ENCODE results near the gene CCDC85C.

CCDC85C gene

DNA sequence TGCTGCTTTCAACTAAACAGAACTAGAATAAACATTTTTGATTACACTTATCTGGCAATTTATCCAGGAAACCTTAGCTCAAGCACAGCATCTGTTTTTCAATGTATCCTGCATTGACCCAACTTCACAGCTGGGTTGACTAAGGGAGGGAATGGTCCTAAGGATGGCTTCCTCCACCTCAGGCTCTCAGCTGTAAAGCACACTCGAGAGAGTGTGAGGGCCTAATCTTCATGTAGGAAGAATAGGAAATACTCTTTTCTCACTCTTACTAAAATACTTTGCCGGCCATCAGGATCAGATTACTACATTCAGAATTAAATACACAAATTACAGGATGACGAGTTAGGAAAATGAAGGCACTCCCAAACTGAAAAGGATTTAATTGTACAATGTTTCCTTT, 130.5 kb downstream of the CCDC85C start:
- H3K9me3 ChIP-seq (ENCODE audit: control insufficient read depth, insufficient read depth, low read length) = no peaks in the 10 kb centered on the region
- no peak overlapping the region for H3K4me3 ChIP-seq (ENCODE audit: low read depth, low read length)
- no peaks in the 10 kb centered on the region for H3K36me3 ChIP-seq (ENCODE audit: control insufficient read depth, insufficient read depth, low read length)
- H3K4me1 ChIP-seq (ENCODE audit: control insufficient read depth, insufficient read depth, low read length) = peaks cover 24% of the 10 kb centered on the region
- no peak overlapping the region for H3K27ac ChIP-seq (ENCODE audit: low read depth, low read length)
- H3K27me3 ChIP-seq (ENCODE audit: control insufficient read depth, insufficient read depth, low read length) = no peaks in the 10 kb centered on the region
- H3K9ac ChIP-seq (ENCODE audit: low read depth, low read length) = no peak overlapping the region

DNA sequence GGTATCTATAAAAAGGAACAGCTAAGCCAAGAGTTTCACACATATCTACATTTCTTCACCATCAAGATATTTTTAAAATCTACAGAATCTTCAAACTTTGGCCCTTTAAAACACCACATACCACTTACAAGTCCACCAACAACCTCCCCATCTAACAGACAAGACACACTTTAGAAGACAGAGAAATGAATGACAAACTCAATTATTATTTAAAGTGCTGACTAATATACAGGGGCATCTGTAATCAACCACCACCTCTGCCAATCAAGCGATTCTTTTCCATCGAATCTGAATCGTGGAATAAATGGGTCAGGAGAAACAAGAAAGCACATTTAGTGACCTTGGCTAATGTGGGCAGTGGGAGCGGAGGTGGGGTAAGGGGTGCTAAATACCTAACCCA, 131.1 kb downstream of the CCDC85C start:
- Histone ChIP-seq H3K27ac (ENCODE audit: low read depth, low read length) (no peak overlapping the region), H3K27me3 (ENCODE audit: control insufficient read depth, insufficient read depth, low read length) (no peaks in the 10 kb centered on the region), H3K9me3 (ENCODE audit: control insufficient read depth, insufficient read depth, low read length) (no peaks in the 10 kb centered on the region), H3K4me1 (ENCODE audit: control insufficient read depth, insufficient read depth, low read length) (peaks cover 24% of the 10 kb centered on the region), H3K4me3 (ENCODE audit: low read depth, low read length) (no peak overlapping the region), H3K9ac (ENCODE audit: low read depth, low read length) (no peak overlapping the region), H3K36me3 (ENCODE audit: control insufficient read depth, insufficient read depth, low read length) (no peaks in the 10 kb centered on the region)

DNA sequence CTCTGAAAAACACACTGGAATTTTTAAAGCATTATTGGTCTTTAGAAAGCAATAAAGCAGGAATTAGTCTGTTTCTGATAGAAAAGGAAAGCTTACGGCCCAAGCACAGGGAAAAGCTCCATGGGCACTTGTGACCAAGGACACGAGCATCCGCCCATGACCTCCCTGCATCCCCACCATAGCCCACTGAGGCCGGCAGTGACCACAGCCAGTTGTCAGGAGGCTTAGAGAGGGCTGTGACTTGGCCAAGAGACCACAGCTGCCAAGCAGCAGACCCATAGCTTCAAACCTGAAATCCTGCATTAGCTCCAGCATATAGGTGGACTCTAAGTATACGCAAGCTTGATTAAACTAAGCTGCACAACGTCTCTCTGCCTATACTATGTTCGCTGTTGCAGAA, 132.3 kb downstream of the CCDC85C start:
- Histone ChIP-seq H3K9ac (ENCODE audit: low read depth, low read length) (no peak overlapping the region), H3K27ac (ENCODE audit: low read depth, low read length) (no peak overlapping the region), H3K27me3 (ENCODE audit: control insufficient read depth, insufficient read depth, low read length) (no peaks in the 10 kb centered on the region), H3K9me3 (ENCODE audit: control insufficient read depth, insufficient read depth, low read length) (no peaks in the 10 kb centered on the region), H3K4me3 (ENCODE audit: low read depth, low read length) (no peak overlapping the region), H3K4me1 (ENCODE audit: control insufficient read depth, insufficient read depth, low read length) (peaks cover 24% of the 10 kb centered on the region), H3K36me3 (ENCODE audit: control insufficient read depth, insufficient read depth, low read length) (no peaks in the 10 kb centered on the region)

DNA sequence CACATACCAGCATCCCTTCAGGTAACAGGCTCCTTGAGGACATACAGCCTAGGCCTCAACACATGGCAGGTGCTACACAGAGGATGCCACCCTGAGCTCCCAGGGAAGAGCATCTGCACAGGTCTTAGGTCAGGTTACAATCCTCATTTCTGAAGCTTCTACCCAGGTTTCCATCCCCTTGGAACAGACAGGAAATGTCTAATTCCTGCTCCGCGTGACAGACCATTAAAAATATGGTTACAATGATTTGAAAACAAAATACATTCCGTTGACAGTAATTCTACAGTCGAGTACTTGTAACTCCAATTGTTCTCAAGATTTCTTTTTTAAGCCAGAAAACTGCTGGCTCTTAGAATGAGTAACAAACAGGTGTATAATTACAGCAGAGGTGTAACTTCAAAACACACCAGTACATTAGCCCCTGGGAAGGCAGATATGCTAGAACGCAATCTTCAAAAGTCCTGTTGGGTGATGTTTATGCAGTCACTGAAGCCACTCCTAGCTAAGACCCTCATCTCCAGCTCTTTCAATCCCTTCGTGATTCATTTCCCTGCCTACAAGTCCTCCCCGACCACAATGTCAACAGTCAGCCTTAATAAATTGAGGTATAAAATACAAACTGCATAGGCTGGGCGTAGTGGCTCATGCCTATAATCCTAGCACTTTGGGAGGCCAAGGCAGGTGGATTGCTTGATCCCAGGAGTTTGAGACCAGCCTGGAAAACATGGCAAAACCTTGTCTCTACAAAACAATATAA, 135.0 kb downstream of the CCDC85C start:
- H3K9me3 ChIP-seq (ENCODE audit: control insufficient read depth, insufficient read depth, low read length) = no peaks in the 10 kb centered on the region
- H3K9ac ChIP-seq (ENCODE audit: low read depth, low read length) = no peak overlapping the region
- H3K27me3 ChIP-seq (ENCODE audit: control insufficient read depth, insufficient read depth, low read length) = no peaks in the 10 kb centered on the region
- peaks cover 15% of the 10 kb centered on the region for H3K4me1 ChIP-seq (ENCODE audit: control insufficient read depth, insufficient read depth, low read length)
- no peak overlapping the region for H3K27ac ChIP-seq (ENCODE audit: low read depth, low read length)
- no peak overlapping the region for H3K4me3 ChIP-seq (ENCODE audit: low read depth, low read length)
- peaks cover 13% of the 10 kb centered on the region; the same call in 1 of the 2 replicates for H3K36me3 ChIP-seq (ENCODE audit: control insufficient read depth, insufficient read depth, low read length)

DNA sequence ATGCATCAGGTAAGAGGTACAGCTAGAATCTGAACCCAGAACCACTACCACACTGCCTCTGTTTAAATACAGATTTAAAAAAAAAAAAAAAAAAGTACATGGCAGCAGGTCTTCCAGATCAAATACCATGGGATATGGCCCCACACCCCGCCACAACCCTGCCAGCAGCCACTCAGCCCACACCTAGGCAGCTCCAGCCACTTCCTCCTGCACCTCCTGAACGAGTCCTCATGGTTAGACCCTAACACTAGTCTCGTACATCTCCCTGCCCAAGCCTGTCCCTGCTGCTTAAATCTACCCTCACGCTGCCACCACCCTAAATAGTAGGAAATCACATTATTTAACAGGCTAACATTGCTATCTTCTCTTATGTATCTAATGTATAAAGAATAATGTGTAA, 135.9 kb downstream of the CCDC85C start:
- H3K36me3 ChIP-seq (ENCODE audit: control insufficient read depth, insufficient read depth, low read length) = peaks cover 13% of the 10 kb centered on the region; the same call in 1 of the 2 replicates
- H3K9ac ChIP-seq (ENCODE audit: low read depth, low read length) = no peak overlapping the region
- H3K4me3 ChIP-seq (ENCODE audit: low read depth, low read length) = no peak overlapping the region
- peaks cover 17% of the 10 kb centered on the region for H3K4me1 ChIP-seq (ENCODE audit: control insufficient read depth, insufficient read depth, low read length)
- H3K27ac ChIP-seq (ENCODE audit: low read depth, low read length) = no peak overlapping the region
- H3K27me3 ChIP-seq (ENCODE audit: control insufficient read depth, insufficient read depth, low read length) = no peaks in the 10 kb centered on the region
- H3K9me3 ChIP-seq (ENCODE audit: control insufficient read depth, insufficient read depth, low read length) = no peaks in the 10 kb centered on the region

DNA sequence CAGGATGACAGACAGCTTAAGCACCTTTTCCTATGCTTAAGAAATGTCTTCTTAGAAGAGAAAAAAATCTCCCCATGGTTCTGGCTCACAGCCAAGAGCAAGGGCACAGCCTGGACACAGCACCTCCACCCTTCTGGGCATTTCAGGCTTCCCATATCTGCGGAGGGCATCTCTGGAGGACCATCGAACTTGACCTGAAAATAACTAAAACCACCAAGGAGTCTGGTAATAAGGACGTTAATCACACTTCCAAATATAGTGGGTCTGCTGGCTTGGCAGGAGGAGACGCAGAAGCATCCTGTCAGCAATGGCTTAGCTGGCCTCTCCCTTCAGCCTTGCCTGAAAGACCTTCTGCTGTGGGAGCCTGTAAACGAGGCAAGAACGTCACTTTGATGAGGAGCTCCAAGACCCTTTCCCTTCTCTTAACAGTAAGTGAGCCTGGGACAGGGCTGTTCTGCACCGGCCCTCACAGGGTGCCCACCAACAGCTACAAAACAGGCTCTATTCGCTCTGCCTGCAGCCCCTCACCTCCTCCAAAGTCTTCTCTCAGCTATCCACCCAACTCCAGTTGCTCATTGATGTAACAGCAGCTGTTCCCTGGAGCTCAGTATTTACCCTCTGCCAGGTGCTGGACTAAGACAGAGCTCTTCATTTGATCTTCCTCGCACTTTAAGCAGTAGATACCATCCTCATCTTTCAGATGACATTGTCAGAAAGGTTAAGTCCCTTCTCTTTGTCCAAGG, 136.5 kb downstream of the CCDC85C start:
- Histone ChIP-seq H3K9me3 (ENCODE audit: control insufficient read depth, insufficient read depth, low read length) (no peaks in the 10 kb centered on the region), H3K36me3 (ENCODE audit: control insufficient read depth, insufficient read depth, low read length) (peaks cover 18% of the 10 kb centered on the region), H3K4me1 (ENCODE audit: control insufficient read depth, insufficient read depth, low read length) (peaks cover 20% of the 10 kb centered on the region), H3K9ac (ENCODE audit: low read depth, low read length) (no peak overlapping the region), H3K27me3 (ENCODE audit: control insufficient read depth, insufficient read depth, low read length) (no peaks in the 10 kb centered on the region), H3K27ac (ENCODE audit: low read depth, low read length) (no peak overlapping the region), H3K4me3 (ENCODE audit: low read depth, low read length) (no peak overlapping the region)

DNA sequence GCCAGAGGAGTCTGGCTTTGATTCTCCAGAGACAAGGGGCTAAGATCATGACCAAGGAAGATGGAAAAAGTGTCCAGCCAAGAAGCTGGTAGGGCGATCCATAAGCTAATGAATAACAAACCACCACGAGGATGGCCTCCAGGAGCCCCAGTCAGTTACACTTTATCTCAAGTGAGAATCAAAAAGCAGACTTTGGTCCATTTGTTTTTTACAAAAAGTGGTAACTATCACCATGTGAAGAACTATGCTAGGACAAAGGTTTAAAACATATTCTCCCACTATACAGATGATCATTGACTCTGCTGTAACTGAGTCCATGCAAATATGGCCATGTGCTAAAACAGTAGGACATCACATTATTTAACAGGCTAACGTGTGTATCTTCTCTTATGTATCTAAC, 137.2 kb downstream of the CCDC85C start:
- H3K9ac ChIP-seq (ENCODE audit: low read depth, low read length) = no peak overlapping the region
- peaks cover 27% of the 10 kb centered on the region for H3K4me1 ChIP-seq (ENCODE audit: control insufficient read depth, insufficient read depth, low read length)
- H3K4me3 ChIP-seq (ENCODE audit: low read depth, low read length) = no peak overlapping the region
- no peaks in the 10 kb centered on the region for H3K9me3 ChIP-seq (ENCODE audit: control insufficient read depth, insufficient read depth, low read length)
- H3K27me3 ChIP-seq (ENCODE audit: control insufficient read depth, insufficient read depth, low read length) = no peaks in the 10 kb centered on the region
- no peak overlapping the region for H3K27ac ChIP-seq (ENCODE audit: low read depth, low read length)
- H3K36me3 ChIP-seq (ENCODE audit: control insufficient read depth, insufficient read depth, low read length) = peaks cover 26% of the 10 kb centered on the region

DNA sequence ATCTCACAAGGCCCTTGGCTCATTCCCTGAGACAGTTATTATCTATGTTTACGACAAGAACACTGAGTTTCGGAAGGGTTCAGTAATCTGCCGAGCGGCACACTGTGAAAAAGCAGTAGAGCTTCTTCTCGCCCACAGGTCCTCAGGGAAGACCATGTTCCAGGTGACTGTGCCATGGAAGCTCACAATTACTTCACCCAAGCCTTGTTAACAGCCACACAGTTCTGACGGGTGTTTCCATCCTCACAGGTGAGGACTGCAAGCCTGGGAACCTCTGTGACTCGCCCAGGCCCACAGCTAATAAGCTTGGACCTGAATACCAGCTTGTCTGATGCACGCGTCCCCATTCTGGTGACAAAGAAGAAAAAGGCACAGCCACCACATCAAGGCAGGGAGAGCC, 138.7 kb downstream of the CCDC85C start:
- no peaks in the 10 kb centered on the region for H3K27me3 ChIP-seq (ENCODE audit: control insufficient read depth, insufficient read depth, low read length)
- H3K36me3 ChIP-seq (ENCODE audit: control insufficient read depth, insufficient read depth, low read length) = peaks cover 35% of the 10 kb centered on the region
- no peak overlapping the region for H3K9ac ChIP-seq (ENCODE audit: low read depth, low read length)
- peaks cover 35% of the 10 kb centered on the region for H3K4me1 ChIP-seq (ENCODE audit: control insufficient read depth, insufficient read depth, low read length)
- H3K4me3 ChIP-seq (ENCODE audit: low read depth, low read length) = no peak overlapping the region
- no peaks in the 10 kb centered on the region for H3K9me3 ChIP-seq (ENCODE audit: control insufficient read depth, insufficient read depth, low read length)
- H3K27ac ChIP-seq (ENCODE audit: low read depth, low read length) = no peak overlapping the region

DNA sequence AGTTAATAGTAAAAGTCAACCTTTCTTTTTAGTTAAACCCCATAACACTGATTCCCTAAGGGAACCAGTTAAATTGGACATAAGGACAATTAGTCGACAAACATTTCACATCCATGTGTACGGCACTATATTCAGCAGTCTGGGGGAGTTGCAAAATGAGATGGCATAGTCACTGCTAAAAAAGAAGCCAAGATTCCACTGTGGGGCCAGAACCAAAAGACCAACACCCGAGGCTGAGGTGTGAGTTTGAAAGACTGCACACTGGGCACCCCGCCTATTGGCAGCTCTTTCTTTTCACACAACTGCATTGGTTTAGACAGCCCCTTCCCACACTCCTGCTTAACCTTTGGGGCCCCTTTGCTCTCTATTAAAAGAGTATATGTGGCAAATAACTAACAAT, 140.0 kb downstream of the CCDC85C start:
- no peak overlapping the region for H3K9ac ChIP-seq (ENCODE audit: low read depth, low read length)
- H3K36me3 ChIP-seq (ENCODE audit: control insufficient read depth, insufficient read depth, low read length) = peaks cover 43% of the 10 kb centered on the region
- H3K27me3 ChIP-seq (ENCODE audit: control insufficient read depth, insufficient read depth, low read length) = no peaks in the 10 kb centered on the region
- H3K4me1 ChIP-seq (ENCODE audit: control insufficient read depth, insufficient read depth, low read length) = peaks cover 31% of the 10 kb centered on the region
- no peak overlapping the region for H3K27ac ChIP-seq (ENCODE audit: low read depth, low read length)
- H3K9me3 ChIP-seq (ENCODE audit: control insufficient read depth, insufficient read depth, low read length) = no peaks in the 10 kb centered on the region
- H3K4me3 ChIP-seq (ENCODE audit: low read depth, low read length) = no peak overlapping the region

DNA sequence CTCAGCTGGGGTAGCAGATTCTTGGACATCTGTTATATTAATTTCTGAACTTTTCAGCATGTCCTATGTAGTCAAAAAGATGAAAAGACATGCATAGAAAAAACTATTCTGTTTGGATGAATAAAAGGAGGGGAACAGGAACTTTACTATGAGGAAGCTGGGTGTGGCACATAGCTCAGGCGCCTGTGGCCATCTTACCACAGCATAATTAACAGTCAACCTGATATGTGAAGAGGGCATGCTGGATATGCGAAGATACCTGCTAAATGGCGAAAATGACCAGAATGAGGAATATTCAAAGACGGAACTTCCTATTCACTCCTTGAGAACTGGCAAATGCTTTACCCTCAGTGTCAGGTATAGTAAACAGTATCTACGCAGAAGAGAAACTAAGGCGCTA, 141.8 kb downstream of the CCDC85C start:
- peaks cover 31% of the 10 kb centered on the region for H3K4me1 ChIP-seq (ENCODE audit: control insufficient read depth, insufficient read depth, low read length)
- peak overlapping the region; percentile 71 for H3K27ac ChIP-seq (ENCODE audit: low read depth, low read length)
- H3K36me3 ChIP-seq (ENCODE audit: control insufficient read depth, insufficient read depth, low read length) = peaks cover 59% of the 10 kb centered on the region
- H3K9me3 ChIP-seq (ENCODE audit: control insufficient read depth, insufficient read depth, low read length) = no peaks in the 10 kb centered on the region
- no peaks in the 10 kb centered on the region for H3K27me3 ChIP-seq (ENCODE audit: control insufficient read depth, insufficient read depth, low read length)
- H3K4me3 ChIP-seq (ENCODE audit: low read depth, low read length) = no peak overlapping the region
- no peak overlapping the region for H3K9ac ChIP-seq (ENCODE audit: low read depth, low read length)

DNA sequence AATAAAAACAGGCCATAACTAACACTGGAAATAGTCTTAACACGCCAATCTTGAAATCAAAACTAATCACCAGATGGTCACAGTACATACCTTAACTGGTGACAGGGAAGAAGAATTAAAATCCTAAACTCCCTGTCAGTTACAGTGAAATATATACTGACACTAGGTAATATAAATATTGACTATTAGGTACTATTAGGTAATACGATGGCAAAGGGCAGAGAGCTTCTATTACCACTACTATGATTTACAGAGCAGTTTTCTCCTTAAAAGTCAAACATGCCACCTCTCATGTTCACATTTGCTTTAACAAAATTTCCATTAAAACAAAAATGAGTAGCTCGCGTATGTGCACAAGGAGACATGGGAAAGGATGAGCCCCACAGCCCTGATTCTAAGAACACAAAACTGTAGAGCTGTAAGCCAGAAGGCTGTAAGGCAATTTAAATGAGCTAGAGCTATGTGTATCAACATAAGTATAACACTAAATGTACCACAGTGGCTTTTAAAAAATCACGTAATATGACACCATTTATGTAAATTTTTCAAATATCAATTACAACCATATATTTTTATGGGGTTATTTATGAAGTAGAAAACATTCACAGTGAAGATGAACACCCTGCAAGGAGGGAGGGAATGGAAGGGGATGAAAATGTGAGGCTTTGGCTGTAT, 142.5 kb downstream of the CCDC85C start:
- Histone ChIP-seq H3K4me3 (ENCODE audit: low read depth, low read length) (no peak overlapping the region), H3K9me3 (ENCODE audit: control insufficient read depth, insufficient read depth, low read length) (no peaks in the 10 kb centered on the region), H3K4me1 (ENCODE audit: control insufficient read depth, insufficient read depth, low read length) (peaks cover 31% of the 10 kb centered on the region), H3K9ac (ENCODE audit: low read depth, low read length) (no peak overlapping the region), H3K36me3 (ENCODE audit: control insufficient read depth, insufficient read depth, low read length) (peaks cover 66% of the 10 kb centered on the region), H3K27me3 (ENCODE audit: control insufficient read depth, insufficient read depth, low read length) (no peaks in the 10 kb centered on the region), H3K27ac (ENCODE audit: low read depth, low read length) (no peak overlapping the region)
